NCI-H748 treated with DMSO at 0.1 percent for 48 hours (cell line): ENCODE measurements around the gene NXF3.
"Not testable (repeated sequence)": the region's sequence is repeated elsewhere in the genome, so short reads cannot be mapped to it uniquely, and the experiment has no call there.

Source experiments
- DNase-seq: peaks from one replicate; lab custom pipeline; 2025; lab: John Stamatoyannopoulos, UW

The NXF3 gene

GRCh38 chrX:103051260-103051789 lies 41.6 kb downstream of the NXF3 start:
- no peak for DNase-seq

GRCh38 chrX:103033371-103033770 lies 59.6 kb downstream of the NXF3 start:
- DNase-seq = not testable (repeated sequence)
